ENCODE results near the gene ARHGAP15.

DNA sequence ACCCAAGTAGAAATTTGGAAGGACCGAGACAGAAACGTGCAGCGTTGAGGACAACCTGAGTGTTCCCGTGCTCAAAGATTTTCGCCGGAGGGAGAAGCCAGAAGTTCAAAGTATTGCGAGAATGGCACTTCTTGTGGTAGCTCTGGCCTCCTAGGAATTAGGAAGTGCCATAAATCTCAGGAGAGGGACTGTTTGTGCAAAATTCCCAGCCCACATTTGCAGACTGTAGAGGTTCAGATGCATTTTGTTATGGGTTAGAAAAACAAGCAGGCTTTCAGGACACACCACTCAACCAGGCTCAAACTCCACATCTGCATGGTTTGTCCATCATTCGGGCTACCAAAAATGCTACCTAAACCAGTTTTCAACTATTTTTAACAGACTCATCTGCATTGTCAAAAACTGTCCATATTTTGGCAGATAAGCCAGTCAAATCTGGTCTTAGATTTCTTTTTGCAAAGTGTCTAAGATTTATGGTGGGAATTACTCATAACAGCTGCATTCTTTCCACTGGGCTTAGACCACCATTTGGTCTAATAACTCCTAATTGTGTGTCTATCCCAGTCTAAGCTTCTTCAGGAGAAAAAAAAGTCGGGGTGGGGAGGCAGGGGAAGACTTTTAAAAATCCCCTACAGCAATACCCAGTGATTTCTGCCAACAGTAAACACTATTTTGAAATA lies 422.9 kb downstream of the ARHGAP15 start:
- TF ChIP-seq ZNF274 (IDR thresholded peaks at IDR 0.05; ENCODE audit: low read depth, low read length) = no peak
- TF ChIP-seq SUZ12 (IDR thresholded peaks at IDR 0.05; ENCODE audit: extremely low read depth, insufficient read depth, insufficient read length) = no peak
- TF ChIP-seq YY1 (IDR thresholded peaks at IDR 0.05; ENCODE audit: insufficient read depth, insufficient read length) = no peak

All from NT2/D1 (cell line).